Putamen (tissue), 1 donor: ENCODE data around the gene LHX1.

Source experiments
- DNase-seq: peaks from one replicate; pipeline ENCODE4 v3.0.0-alpha.2; 2016; ENCODE audit warnings: low spot score

Gene LHX1

DNA sequence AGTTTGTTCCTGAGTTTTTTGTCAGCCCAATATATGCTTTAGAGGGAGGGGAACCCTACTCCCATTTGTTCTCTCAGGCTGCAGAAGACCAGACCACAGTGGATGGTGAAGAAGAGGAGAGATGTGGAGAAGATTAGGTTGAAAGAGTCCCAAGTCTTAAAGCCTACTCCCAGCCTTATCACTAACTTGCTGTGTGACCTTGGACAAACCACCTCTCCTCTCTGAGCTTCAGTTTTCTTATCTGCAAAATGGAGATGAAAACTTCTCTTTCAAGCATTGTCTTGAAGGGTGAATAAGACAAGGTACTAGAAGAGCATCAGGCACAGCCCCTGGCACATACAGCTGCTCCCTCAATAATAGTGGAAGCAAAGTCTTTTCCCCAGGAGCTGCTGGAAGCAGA, 15.1 kb upstream of the LHX1 start:
- DNase-seq: no peak

DNA sequence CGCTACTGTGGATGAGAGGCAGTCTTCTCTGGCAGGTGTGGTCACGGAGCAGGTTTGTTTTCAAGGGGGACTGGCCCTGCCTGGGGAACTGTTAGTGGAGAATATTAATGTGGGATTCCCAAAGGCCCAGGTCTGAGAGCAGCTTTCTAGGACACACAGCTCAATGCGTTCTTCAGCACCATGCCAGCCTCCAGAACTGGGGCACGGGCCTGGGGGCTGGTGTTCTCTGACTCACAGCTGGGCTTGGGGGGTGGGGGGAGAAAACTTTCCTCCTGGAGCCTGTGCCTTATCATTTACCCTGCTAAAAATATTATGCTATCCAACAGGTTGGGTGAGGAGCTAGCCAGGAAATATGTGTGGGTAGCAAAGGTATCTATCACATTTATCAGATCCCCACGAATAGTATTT, 13.5 kb upstream of the LHX1 start:
- DNase-seq: no peak

DNA sequence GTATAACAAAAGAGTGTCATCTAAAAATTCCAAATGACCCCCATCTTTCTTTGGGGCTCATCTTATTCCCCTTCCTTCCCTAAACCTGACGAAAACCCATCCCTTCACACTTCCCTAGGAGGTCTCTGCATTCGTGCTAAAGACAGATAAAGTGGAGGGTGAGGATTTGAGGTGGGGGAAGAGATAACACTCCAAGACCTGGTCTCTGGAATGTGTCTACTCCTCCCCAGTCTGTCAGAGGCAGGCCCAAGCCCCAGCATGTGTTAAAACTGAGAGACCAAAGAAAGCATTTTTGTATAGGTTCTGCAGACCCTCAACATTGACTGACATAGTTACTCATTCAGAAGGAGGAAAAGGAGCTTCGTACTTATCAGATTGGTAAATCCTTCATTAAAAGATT, 11.0 kb upstream of the LHX1 start:
- DNase-seq: no peak

DNA sequence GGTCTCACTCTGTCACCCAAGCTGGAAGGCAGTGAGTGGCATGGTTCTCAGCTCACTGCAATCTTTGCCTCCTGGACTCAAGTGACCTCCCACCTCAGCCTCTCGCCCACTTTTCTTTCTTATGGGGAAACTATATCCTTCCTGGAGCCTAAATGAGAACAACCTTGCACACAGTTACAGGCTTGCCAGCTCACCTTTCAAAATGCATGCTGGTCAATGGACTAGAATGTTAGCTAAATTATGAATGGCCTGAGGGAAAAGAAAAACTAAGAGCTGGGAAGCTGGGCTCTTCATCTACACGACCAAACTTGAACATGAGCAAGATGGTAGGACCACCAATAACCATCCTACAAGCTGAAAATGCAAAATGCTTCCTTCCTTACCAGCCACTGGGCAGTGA, 10.6 kb upstream of the LHX1 start:
- no peak for DNase-seq

DNA sequence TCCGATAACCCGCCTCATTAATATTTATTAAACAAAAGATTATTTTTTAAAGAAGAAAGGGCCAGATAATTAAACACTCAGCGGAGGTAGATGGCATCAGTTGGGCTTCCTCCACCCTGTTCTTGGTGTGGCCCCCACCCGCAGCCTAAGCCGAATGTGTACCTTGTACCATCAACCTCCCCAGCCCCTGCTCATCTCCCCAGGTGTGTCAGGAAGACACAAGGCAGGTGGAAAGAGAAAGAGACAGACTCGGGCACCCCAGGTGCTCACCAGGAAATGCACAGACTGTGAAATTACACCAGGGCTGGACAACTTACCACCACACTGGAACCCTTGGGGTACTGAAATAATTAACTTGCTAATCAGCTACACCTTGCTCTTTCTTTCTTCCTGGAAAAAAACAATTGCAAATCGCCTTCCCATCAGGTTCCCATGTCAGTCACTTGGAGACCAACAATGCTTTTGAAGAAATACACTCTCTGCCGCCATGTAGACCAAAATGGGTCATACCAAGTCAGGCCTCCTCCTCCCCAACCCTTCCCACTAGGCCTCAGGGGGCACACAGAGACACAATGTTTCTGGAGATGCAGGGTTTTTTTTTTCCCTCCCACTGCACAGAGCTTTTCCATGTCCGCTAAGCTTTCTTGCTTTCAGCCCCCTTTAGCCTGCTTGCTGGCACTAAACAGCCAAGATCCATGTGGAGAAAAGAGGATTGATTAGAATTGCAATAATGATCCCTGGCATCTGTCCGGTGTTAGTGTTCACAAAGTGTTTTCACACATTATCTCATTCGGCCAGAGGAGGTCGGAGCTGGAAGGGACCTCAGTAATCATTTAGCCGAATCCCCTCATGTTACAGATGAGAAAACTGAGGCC, 8.6 kb upstream of the LHX1 start:
- DNase-seq: no peak

DNA sequence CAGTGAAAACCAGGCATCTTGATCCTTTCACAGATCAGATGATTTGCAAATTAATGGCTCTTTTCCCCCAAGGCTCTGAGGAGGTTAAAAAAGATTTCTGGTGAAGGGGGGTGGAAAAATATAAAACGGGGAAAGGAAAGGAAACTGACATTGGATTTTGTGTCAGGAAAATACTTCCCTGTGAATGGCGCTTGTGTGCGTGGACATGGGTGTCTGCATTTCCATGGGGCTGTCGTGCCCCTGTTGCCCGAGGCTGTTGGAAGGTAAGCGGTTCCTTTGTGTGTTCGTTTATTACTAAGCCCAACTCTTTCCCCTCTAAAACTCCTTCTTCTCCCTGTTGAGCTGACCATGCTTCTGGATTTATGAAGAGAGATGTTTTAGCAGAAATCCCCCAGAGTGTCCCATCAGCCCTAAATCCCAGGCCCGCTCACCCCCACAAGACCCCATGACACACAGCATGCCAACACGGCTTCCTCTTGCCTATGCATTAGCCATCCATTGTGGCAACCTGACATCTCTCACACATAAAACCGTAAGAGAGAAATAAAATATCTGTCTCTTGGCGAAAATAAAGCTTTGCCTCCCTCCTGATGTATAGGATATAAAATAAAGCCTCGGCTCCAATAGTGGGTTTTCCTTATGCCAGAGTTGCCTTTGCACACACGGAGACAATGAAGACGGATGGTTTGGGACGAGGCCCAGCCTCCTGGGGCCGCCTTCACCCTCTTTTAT, 7.3 kb upstream of the LHX1 start:
- no peak for DNase-seq

DNA sequence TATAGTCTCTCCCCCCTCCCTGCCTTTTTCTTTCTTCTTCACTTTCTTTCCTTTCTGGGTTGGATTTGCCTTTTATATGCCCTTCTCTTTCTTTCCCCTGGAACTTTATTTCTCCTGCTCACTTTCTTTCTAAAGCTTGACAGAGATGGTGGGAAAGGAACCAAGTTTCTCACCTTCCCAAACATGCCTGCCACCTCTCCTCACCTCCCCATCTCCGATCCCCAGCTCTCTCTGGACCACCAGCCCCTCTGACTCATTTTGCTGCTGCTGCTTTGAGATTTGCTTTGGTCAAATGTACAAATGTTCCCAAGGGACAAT, 6.7 kb upstream of the LHX1 start:
- DNase-seq: no peak

DNA sequence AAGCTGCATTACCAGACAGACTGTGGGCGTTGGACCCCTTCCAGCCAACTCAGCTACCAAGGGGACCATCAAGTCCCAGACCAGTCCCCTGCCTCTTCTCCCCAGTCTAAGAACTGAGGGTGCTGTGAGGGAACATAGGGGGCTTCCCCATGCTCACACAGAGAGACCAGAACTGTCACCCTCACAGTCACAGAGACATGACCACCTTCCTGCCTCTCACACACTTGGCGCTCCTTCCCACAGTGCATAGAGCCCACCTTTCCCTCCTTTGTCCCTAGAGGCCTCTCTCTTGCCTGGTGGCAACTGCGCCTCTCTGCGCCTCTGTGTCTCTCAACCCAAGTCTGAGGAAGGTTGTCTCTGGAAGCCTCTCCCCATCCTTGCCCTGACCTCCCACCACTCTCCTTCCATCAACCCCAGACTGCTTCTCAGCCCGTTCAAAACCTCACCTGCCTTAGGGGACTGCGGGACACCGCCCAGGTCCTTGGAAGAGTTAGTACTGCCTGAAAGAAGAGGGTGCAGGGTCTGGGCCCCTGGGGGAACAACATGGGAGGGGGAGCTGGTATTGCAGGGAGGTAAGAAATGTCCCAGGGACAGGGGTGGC, 6.1 kb upstream of the LHX1 start:
- no peak for DNase-seq

DNA sequence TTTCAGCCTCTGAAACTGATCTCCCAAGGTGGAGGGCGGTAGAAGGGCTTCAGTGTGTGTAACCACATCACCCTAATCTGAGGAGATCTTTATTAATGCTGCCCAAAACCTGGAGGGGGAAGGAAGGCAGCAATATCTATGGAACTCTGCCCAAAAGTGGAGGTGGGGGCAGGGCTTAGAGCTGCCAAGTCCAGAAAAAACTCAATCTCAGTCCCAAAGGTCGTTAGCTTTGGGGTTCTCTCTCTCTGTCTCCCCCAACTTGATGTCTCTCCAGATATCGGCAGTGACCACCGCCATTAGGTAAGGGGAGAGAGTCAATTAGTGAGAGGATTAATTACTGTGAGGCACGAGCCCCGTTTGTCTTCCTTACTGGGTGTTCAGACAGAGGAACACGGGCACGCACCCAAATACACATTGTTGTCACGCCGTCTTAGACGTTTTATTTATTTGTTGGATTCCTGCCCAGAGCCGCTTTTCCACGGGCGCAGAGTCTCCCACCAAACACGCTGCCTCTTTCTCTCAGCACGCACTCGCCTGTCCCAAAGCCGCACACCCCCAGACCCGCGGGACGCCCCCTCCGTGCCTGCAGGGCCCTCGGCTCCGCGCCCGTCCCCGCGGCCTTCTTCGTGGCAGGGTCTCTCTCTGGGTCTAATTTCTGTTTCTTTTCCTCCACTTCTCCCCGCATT, 5.4 kb upstream of the LHX1 start:
- no peak for DNase-seq

DNA sequence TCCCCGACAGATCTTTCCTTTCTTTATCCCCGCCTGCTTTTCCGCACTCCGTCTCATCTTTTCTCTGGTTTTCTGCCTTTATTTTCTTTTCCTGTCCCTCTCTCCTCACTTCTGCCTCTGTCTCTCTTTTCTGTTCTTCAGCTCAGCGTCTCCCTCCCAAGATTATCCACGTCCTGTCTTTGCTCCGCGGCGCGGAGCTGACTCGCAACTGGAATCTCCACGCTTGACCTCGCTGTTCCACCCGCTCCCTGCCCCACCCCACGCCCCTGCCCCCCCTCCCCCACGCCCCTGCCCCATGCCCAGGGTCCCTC, 4.9 kb upstream of the LHX1 start:
- DNase-seq: no peak

DNA sequence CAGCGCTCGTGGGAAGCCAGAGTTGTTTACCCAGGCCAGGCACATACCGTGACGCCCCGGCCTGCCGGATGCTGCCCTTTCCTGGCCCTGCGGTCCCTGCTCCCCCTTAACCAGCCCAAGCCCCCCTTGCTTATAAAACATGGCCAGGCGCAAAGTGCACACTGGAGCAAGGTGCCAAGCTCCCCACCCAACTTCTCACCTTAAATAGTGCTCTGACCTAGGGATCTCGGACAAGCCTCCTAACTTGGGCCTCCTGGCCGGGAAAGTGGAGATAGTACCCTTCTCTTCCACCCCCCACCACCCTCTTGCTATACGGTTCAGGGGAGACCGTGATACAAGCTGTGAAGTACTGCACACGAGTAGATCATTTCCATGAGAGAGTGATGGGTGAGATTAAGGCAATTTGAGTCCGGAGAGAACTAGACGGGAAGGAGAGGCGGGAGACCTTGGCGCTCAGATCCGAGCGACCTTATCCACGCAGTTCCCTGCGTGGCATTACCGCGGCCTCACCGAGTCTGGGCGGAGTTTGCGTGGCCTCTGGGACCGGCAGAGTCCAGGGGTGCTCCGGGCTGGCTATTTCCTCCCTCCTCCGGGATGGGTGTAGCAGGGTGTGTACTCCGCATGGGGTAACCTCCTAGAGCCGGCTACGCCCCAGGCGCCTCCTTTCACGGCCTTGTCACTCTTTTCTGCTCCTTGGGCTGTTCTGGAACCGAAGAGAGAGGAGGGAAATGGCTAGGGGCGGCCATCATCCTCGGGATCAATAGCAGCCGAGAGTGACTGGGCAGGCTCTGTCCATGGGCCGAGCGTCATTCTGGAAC, 4.4 kb upstream of the LHX1 start:
- no peak for DNase-seq

DNA sequence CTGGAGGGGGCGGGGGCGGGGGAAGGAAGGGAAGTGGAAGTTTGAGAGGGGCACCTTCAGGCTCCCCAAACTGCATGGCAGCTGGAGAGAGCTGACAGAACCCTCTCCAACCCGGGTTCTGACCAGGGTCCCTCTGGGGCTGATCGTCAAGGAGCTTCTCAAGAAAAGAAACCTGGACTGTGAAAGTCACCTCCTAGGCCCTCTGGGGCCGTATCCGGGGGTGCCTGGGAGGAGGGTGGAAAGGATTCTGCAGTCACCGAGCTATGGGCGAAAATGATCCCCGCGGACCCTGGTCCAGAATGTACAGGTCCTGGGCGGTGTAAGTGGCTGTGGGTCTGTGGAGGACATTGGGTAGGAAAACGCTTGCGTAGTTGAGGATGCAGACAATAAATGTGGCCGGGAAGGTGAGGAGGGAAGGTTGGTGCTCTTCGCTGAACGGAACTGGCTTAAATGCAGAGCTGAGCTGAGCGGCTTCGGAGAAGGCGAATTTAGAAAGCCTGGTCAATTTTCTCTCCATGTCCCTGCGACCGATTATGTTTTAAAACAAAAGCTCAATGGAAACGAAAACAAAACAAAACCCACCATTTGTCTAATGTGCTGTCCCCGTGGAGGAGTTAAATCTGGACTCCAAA, 3.6 kb upstream of the LHX1 start:
- no peak for DNase-seq

DNA sequence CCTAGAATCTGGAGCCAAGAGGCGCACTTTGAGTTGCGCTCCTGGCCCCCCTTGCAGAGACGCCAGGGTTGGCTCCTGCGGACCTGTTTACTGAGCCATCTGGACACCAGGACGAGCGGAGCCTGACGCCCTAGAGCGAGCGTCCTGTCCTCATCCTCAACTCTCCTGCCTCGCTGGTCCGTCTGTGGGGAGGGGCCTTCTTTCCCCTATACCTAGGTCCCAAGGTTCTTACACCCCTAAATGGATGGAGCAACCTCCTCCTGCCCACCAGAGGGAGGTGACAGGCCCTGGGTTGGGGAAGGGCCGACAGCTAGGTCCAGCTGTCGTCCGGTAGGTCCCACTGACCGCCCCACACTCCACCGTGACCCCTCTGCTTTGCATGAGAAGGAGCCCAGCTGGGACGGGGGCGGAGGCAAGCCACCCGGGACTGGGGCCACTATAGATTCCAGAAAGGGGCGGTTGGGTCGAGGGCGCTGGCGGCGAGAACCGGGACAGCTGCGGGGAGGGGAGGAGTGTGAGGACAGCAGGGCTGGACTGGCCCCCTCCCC, 3.1 kb upstream of the LHX1 start:
- DNase-seq: no peak

DNA sequence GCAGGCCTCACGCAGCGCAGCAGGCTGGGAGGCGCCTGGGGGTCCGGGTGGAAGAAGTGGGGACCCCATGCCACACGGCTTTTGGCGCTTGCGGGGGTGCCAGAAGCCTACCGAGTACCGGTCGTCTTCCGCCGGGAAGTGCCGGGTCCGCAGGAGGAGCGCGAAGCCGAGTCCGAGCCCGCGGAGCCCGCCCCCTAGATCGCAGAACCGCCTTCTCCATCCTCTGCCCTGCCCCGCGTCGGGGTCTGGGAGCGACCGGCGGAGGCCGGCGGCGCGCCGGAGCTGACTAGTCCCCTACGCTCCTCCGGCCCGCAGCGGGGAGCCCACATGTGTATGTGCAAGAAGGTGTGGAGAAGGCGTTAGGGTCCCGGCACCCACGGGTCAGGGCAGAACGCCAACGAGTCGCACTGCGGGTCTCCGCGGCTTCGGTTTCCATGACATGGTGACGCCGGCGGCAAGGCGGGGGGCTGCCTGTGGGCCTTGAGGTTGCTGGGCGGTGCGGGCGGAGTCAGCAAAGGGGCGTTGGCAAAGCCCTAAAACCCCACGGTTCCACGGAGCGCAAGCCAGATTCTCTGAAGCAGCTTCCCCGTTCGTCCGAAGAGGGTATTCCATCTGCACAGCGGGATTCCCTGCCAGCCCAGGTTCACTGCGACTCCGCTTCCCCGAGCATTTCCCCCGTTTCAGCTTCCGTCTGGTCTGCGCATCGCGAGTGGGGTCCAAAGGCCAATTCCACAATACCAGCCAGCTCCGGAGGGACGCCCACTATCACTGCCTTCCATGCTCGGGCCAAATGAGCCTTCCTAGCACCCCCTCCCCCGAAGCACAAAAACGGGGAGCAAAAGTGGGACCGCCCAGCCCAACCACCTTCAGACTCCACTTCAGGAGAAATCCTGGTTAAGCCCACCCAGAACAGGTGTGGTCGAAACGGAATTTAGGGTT, 2.3 kb upstream of the LHX1 start:
- DNase-seq: no peak

DNA sequence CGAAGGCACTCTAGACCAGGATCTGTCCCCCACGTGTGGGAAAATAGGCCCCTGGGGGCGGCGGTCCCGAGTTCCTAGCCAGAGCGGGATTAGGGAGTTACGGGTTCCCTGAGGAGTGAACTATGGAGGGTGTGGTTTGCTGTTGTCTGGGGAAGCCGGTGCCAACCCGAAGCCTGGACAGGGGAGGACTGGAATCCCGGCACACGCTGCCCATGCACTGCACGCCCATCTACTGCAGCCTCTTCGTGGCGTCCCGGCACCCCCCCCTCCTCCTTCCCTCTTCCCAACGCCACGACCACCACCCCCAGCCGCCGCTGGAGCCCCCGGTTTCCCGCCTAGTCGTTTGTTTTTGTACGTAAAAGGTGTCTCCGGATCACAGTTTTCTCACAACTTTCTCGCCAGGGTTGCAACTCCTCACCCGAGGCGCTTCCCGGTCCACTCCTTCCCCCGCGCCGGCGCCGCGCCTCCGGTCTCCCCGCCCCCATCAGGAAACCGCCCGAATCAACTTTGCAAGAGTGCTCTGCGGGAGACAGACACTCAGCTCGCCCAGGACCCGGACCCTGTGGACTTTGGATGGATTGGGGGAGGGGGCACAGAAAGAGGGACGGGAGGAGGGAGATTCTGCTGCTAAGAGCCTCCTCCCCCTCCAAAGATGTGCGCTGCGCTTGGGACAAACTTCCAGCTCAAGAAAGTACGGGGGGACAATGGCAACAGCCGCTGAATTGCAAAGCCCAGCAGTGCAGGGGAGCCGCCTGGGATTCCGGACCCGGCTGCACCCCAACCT, 1.4 kb upstream of the LHX1 start:
- DNase-seq: no peak

DNA sequence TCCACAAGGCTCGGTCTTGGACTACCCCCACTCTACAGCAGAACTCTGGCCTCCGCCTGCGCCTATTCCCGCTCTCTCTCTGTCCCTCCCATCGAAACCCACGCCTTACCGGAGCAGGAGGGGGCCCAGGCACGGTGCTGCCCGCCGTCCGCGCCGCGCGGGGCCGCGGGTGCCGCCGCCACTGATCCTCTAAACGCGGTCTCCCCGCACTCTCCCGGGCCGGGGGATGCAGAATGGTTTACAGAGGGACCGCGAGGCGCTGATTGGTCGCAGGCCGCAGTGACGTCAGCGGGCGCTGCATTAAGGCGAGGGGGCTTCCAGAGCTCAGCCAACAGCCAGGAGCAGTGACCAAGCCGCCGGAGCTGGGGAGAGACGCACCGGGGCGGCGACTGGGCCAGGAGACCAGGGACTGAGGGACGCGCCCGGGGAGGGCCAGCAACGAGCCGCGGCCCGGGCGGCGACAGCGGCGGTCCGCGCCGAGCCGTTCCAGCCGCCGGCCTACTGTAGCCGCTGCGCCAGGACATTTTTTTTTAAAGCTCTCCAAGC, 747 bp upstream of the LHX1 start:
- DNase-seq: no peak

DNA sequence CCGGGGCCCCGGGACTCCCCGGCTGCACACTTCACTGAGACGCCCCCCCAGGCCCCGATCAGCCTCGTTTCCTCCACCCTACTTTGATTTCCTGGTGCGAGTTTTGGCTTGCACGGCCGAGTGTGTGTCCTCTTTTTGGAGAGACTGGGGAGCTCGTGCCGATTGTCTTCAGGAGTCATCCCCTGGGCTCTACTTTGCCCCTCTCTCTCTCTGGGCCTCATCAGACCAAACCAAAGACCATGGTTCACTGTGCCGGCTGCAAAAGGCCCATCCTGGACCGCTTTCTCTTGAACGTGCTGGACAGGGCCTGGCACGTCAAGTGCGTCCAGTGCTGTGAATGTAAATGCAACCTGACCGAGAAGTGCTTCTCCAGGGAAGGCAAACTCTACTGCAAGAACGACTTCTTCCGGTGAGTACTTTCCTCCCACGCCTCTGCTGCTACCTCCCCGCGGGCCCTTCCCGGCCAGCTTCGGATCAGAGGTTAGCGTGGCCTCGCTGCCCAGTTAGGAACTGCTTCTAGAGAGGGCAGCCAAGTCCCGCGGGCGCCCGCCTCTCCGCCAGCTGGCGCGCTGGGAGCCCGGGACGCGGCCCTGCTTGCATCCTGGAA, 787 bp downstream of the LHX1 start:
- no peak for DNase-seq

DNA sequence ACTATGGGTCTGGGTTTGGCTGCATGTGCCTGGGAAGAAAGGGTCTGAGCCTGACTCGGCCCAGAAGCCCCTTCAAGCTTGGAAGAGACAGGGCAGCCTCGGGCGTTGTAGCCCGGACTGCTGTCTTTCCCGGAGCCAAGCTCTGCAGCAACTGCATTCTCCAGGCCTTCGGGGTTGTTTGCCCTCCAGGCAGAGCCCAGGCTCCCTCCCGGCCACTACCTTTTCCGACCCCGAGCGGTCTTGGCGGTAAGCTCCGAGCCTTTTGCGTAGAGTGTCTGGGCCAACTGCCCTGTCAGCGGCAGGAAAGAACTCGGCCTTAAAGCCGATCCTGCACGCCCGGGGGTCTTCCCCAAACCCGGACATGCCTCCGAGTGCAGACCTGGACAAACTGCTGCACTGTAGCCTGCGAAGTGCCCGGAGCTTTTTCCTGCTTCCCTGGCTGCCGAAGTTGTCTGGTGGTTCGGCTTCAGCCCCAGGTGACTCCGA, 1.3 kb downstream of the LHX1 start:
- DNase-seq: no peak
